Fibroblast of skin of abdomen (primary cell): ENCODE measurements around the gene BRCC3.
"Not testable (repeated sequence)": the region's sequence is repeated elsewhere in the genome, so short reads cannot be mapped to it uniquely, and the experiment has no call there.

Experiments
- DNase-seq: peaks from one replicate; pipeline ENCODE4 v3.0.0-alpha.2; 2013

The BRCC3 gene

GRCh38 chrX:155144926-155145325 lies 73.6 kb downstream of the BRCC3 start:
- no peak for DNase-seq

GRCh38 chrX:155147612-155148011 lies 76.3 kb downstream of the BRCC3 start:
- DNase-seq, result not testable (repeated sequence)

- not testable (repeated sequence) for DNase-seq
Observed at GRCh38 chrX:155148166-155148565, 76.9 kb downstream of the BRCC3 start.

GRCh38 chrX:155148724-155149537 lies 77.6 kb downstream of the BRCC3 start:
- peak; percentile 0 for DNase-seq

- DNase-seq, result no peak
Observed at GRCh38 chrX:155169881-155170280, 98.6 kb downstream of the BRCC3 start.
